Stimulated activated CD8-positive, alpha-beta memory T cell treated with anti-CD3 and anti-CD28 coated beads, Interleukin-4, amount 100 ng/mL, for 48 hours (primary cell): ENCODE data around the gene KIF20B.
"Not testable (repeated sequence)": the region's sequence is repeated elsewhere in the genome, so short reads cannot be mapped to it uniquely, and the experiment has no call there.

Experiments
- DNase-seq: peaks from one replicate; pipeline ENCODE4 v3.0.0-alpha.2; 2020

Gene KIF20B

GRCh38 chr10:89693176-89693575 is 8.2 kb upstream of the KIF20B start:
- no peak for DNase-seq

- no peak for DNase-seq
These were observed 6.1 kb upstream of the KIF20B start for GRCh38 chr10:89695307-89695706.

- DNase-seq = no peak
These were observed 3.4 kb upstream of the KIF20B start for GRCh38 chr10:89697946-89698345.

GRCh38 chr10:89699581-89700064 is 1.8 kb upstream of the KIF20B start:
- DNase-seq = no peak

- no peak for DNase-seq
These were observed 508 bp upstream of the KIF20B start for GRCh38 chr10:89700923-89701241.

GRCh38 chr10:89702121-89702480 is 711 bp downstream of the KIF20B start:
- DNase-seq = peak; percentile 41

GRCh38 chr10:89705466-89705865 is 4.1 kb downstream of the KIF20B start:
- no peak for DNase-seq

- DNase-seq = no peak
These were observed 4.6 kb downstream of the KIF20B start for GRCh38 chr10:89706011-89706410.

GRCh38 chr10:89707372-89707771 is 6.0 kb downstream of the KIF20B start:
- no peak for DNase-seq

- no peak for DNase-seq
These were observed 9.4 kb downstream of the KIF20B start for GRCh38 chr10:89710753-89711152.

GRCh38 chr10:89734616-89735015 is 33.2 kb downstream of the KIF20B start:
- DNase-seq = no peak

GRCh38 chr10:89738551-89739209 is 37.3 kb downstream of the KIF20B start:
- no peak for DNase-seq

- DNase-seq = no peak
These were observed 39.9 kb downstream of the KIF20B start for GRCh38 chr10:89741126-89741762.

GRCh38 chr10:89744026-89744425 is 42.6 kb downstream of the KIF20B start:
- no peak for DNase-seq

- DNase-seq = no peak
These were observed 44.5 kb downstream of the KIF20B start for GRCh38 chr10:89745903-89746302.

- DNase-seq = no peak
These were observed 49.1 kb downstream of the KIF20B start for GRCh38 chr10:89750441-89750840.

GRCh38 chr10:89755374-89755773 is 54.0 kb downstream of the KIF20B start:
- DNase-seq = no peak

GRCh38 chr10:89759531-89759930 is 58.1 kb downstream of the KIF20B start:
- no peak for DNase-seq

- not testable (repeated sequence) for DNase-seq
These were observed 62.3 kb downstream of the KIF20B start for GRCh38 chr10:89763671-89764070.

GRCh38 chr10:89771684-89772083 is 70.3 kb downstream of the KIF20B start:
- no peak for DNase-seq

GRCh38 chr10:89773081-89773480 is 71.7 kb downstream of the KIF20B start:
- no peak for DNase-seq

GRCh38 chr10:89776665-89777064 is 75.3 kb downstream of the KIF20B start:
- DNase-seq = no peak

- DNase-seq = no peak
These were observed 81.1 kb downstream of the KIF20B start for GRCh38 chr10:89782470-89782869.

GRCh38 chr10:89783406-89783805 is 82.0 kb downstream of the KIF20B start:
- no peak for DNase-seq

- no peak for DNase-seq
These were observed 83.7 kb downstream of the KIF20B start for GRCh38 chr10:89785095-89785494.
